DND-41 (cell line): ENCODE data around the gene TMEM51.

Experiments used
- ATAC-seq: fragments of 200-7000 bp; cut with Tn5 transposase; 3 replicates; pipeline ENCODE4 v1.9.1; 2021; ENCODE audit warnings: low read depth; ENCODE audit not compliant: insufficient read depth
- DNase-seq: peaks from one replicate; pipeline ENCODE4 v3.0.0-alpha.2; 2020
- H2AFZ ChIP-seq: 2 replicates; pipeline ENCODE4 v1.6.0; 2012; ENCODE audit warnings: low read depth, low read length
- H3K27ac ChIP-seq: 2 replicates; pipeline ENCODE4 v1.5.1; 2012; ENCODE audit warnings: low read length, inconsistent platforms
- H3K27me3 ChIP-seq: fragments of 200-600 bp; sonication (generic); 2 replicates; pipeline ENCODE4 v1.6.0; 2012; ENCODE audit warnings: low read length, mild to moderate bottlenecking, inconsistent platforms; ENCODE audit not compliant: insufficient read depth, poor library complexity
- H3K36me3 ChIP-seq: 2 replicates; pipeline ENCODE4 v1.5.1; 2012; ENCODE audit warnings: low read length, inconsistent platforms; ENCODE audit not compliant: insufficient read depth
- H3K4me1 ChIP-seq: 2 replicates; pipeline ENCODE4 v1.5.1; 2012; ENCODE audit warnings: mild to moderate bottlenecking, low read length; ENCODE audit not compliant: insufficient read depth
- H3K4me2 ChIP-seq: 2 replicates; pipeline ENCODE4 v1.6.0; 2012; ENCODE audit warnings: mild to moderate bottlenecking, moderate library complexity, low read length, inconsistent platforms; ENCODE audit not compliant: insufficient read depth
- H3K4me3 ChIP-seq, 2 experiments: fragments of 200-600 bp in 1 of 2; shearing (Covaris generic) in 1 of 2; 2 replicates each; pipeline ENCODE4 v1.5.1; 2012 to 2016; ENCODE audit warnings: inconsistent platforms in 2 of 2, low read length in 2 of 2, mild to moderate bottlenecking in 2 of 2, low read depth in 1 of 2, moderate library complexity in 1 of 2
- H3K79me2 ChIP-seq: 2 replicates; pipeline ENCODE4 v1.6.0; 2012; ENCODE audit warnings: low read length, inconsistent platforms; ENCODE audit not compliant: insufficient read depth
- H3K9ac ChIP-seq: 2 replicates; pipeline ENCODE4 v1.6.0; 2012; ENCODE audit warnings: low read depth, mild to moderate bottlenecking, inconsistent platforms, low read length, moderate library complexity
- H3K9me3 ChIP-seq: 2 replicates; pipeline ENCODE4 v1.5.1; 2012; ENCODE audit warnings: low read length, moderate library complexity, mild to moderate bottlenecking, inconsistent platforms; ENCODE audit not compliant: insufficient read depth, severe bottlenecking
- H4K20me1 ChIP-seq: 2 replicates; pipeline ENCODE4 v1.6.0; 2012; ENCODE audit warnings: low read length; ENCODE audit not compliant: insufficient read depth
- CTCF ChIP-seq: IDR thresholded peaks from 2 replicates; pipeline ENCODE4 v1.5.1; 2012; ENCODE audit warnings: borderline replicate concordance, low read length, moderate library complexity, mild to moderate bottlenecking; ENCODE audit not compliant: poor library complexity, severe bottlenecking; ENCODE audit errors: extremely low read depth
- EZH2 ChIP-seq: IDR thresholded peaks from 3 replicates; pipeline ENCODE4 v1.6.1; 2012; ENCODE audit warnings: borderline replicate concordance, low read depth, mild to moderate bottlenecking, moderate library complexity, low read length, inconsistent platforms; ENCODE audit not compliant: severe bottlenecking

Gene TMEM51

GRCh38 chr1:15196807-15197530 is 43.4 kb downstream of the TMEM51 start:
- Histone ChIP-seq H2AFZ (no peak overlapping the region), H3K4me1 (no peaks in the 10 kb centered on the region), H3K79me2 (no peaks in the 10 kb centered on the region), H3K9ac (no peak overlapping the region), H4K20me1 (no peaks in the 10 kb centered on the region; the same call in 1 of the 2 replicates), H3K27ac (no peak overlapping the region), H3K27me3 (no peaks in the 10 kb centered on the region), H3K4me3 (no peak overlapping the region), H3K4me2 (no peak overlapping the region), H3K36me3 (no peaks in the 10 kb centered on the region), H3K9me3 (no peaks in the 10 kb centered on the region)
- no peak for TF ChIP-seq CTCF
- no peak for TF ChIP-seq EZH2
- ATAC-seq (no peak), DNase-seq (no peak)

GRCh38 chr1:15197591-15198447 is 44.3 kb downstream of the TMEM51 start:
- ATAC-seq (no peak), DNase-seq (no peak)
- no peaks in the 10 kb centered on the region for H3K79me2 ChIP-seq
- no peaks in the 10 kb centered on the region; the same call in 1 of the 2 replicates for H4K20me1 ChIP-seq
- no peak overlapping the region for H3K27ac ChIP-seq
- no peak overlapping the region for H3K4me2 ChIP-seq
- no peaks in the 10 kb centered on the region for H3K9me3 ChIP-seq
- no peaks in the 10 kb centered on the region for H3K27me3 ChIP-seq
- H3K36me3 ChIP-seq, result no peaks in the 10 kb centered on the region
- TF ChIP-seq CTCF (no peak), EZH2 (no peak)
- no peak overlapping the region for H2AFZ ChIP-seq
- no peaks in the 10 kb centered on the region for H3K4me1 ChIP-seq
- H3K9ac ChIP-seq, result no peak overlapping the region
- H3K4me3 ChIP-seq, result no peak overlapping the region

- ATAC-seq (no peak), DNase-seq (no peak)
- no peaks in the 10 kb centered on the region for H3K36me3 ChIP-seq
- no peaks in the 10 kb centered on the region for H3K27me3 ChIP-seq
- H3K27ac ChIP-seq, result no peak overlapping the region
- H3K9me3 ChIP-seq, result no peaks in the 10 kb centered on the region
- no peaks in the 10 kb centered on the region for H3K79me2 ChIP-seq
- no peaks in the 10 kb centered on the region for H4K20me1 ChIP-seq
- TF ChIP-seq CTCF (no peak), EZH2 (no peak)
- H3K4me3 ChIP-seq, result no peak overlapping the region
- no peaks in the 10 kb centered on the region for H3K4me1 ChIP-seq
- no peak overlapping the region for H2AFZ ChIP-seq
- no peak overlapping the region for H3K4me2 ChIP-seq
- H3K9ac ChIP-seq, result no peak overlapping the region
Measured at GRCh38 chr1:15198684-15199083, 45.1 kb downstream of the TMEM51 start.
